GM10847 (cell line): ENCODE measurements around the gene RPGRIP1L.

Experiments
- POLR2A ChIP-seq: IDR thresholded peaks from 2 replicates; pipeline ENCODE4 v1.6.1; 2011; ENCODE audit not compliant: insufficient read length; ENCODE audit errors: extremely low read depth

The RPGRIP1L gene

GRCh38 chr16:53703590-53704444 is at the start of gene RPGRIP1L, which contains the start of gene FTO:
Gene RPGRIP1L (minus strand): TSS chr16:53703859. CDS start chr16:53700723, 3,136 bp downstream.
Gene FTO (plus strand): TSS chr16:53704156.
- TF ChIP-seq POLR2A, result peak; percentile 37

- no peak for TF ChIP-seq POLR2A
These were observed 49.8 kb upstream of the RPGRIP1L start for GRCh38 chr16:53753431-53753830.

GRCh38 chr16:53752560-53752959 is 48.9 kb upstream of the RPGRIP1L start:
- no peak for TF ChIP-seq POLR2A

GRCh38 chr16:53745753-53746266 is 42.2 kb upstream of the RPGRIP1L start:
- TF ChIP-seq POLR2A, result no peak

GRCh38 chr16:53745086-53745485 is 41.4 kb upstream of the RPGRIP1L start:
- TF ChIP-seq POLR2A, result no peak

- TF ChIP-seq POLR2A, result no peak
These were observed 40.8 kb upstream of the RPGRIP1L start for GRCh38 chr16:53744449-53744848.

GRCh38 chr16:53743149-53743566 is 39.5 kb upstream of the RPGRIP1L start:
- no peak for TF ChIP-seq POLR2A

- no peak for TF ChIP-seq POLR2A
These were observed 37.9 kb upstream of the RPGRIP1L start for GRCh38 chr16:53741546-53741945.

GRCh38 chr16:53740933-53741531 is 37.4 kb upstream of the RPGRIP1L start:
- no peak for TF ChIP-seq POLR2A

GRCh38 chr16:53740476-53740875 is 36.8 kb upstream of the RPGRIP1L start:
- TF ChIP-seq POLR2A, result no peak

GRCh38 chr16:53737552-53737951 is 33.9 kb upstream of the RPGRIP1L start:
- no peak for TF ChIP-seq POLR2A

- no peak for TF ChIP-seq POLR2A
These were observed 32.6 kb upstream of the RPGRIP1L start for GRCh38 chr16:53736297-53736696.

- no peak for TF ChIP-seq POLR2A
These were observed 31.2 kb upstream of the RPGRIP1L start for GRCh38 chr16:53734908-53735307.

GRCh38 chr16:53732296-53732929 is 28.8 kb upstream of the RPGRIP1L start:
- TF ChIP-seq POLR2A, result no peak

- TF ChIP-seq POLR2A, result no peak
These were observed 27.0 kb upstream of the RPGRIP1L start for GRCh38 chr16:53730693-53731092.

GRCh38 chr16:53726625-53727024 is 23.0 kb upstream of the RPGRIP1L start:
- TF ChIP-seq POLR2A, result no peak
